ENCODE results near the gene RASGRF1. TPM values are rescaled to one million over a fixed set of nuclear protein-coding genes. Genes with fewer than 3 reads are reported as not detected.

The RASGRF1 gene
- total RNA-seq, 1 donor from 2014 or later, result 0.07 TPM

- H3K27me3 Mint-ChIP-seq (ENCODE audit: low read depth), result peaks cover 11% of the 10 kb centered on the region
- H3K9me3 Mint-ChIP-seq, result no peaks in the 10 kb centered on the region
- no peak for TF ChIP-seq CTCF (IDR thresholded peaks at IDR 0.05; ENCODE audit: unreplicated experiment)
- no peak overlapping the region for H3K27ac Mint-ChIP-seq
- no peak for DNase-seq (ENCODE audit: low spot score in 2 of 2, unreplicated experiment in 2 of 2)
- no peak overlapping the region for H3K4me3 Mint-ChIP-seq
- no peaks in the 10 kb centered on the region for H3K4me1 Mint-ChIP-seq
- no peaks in the 10 kb centered on the region for H3K36me3 Mint-ChIP-seq
Measured at GRCh38 chr15:79050341-79050740, 40.2 kb downstream of the RASGRF1 start.

GRCh38 chr15:79049416-79049815 is 41.2 kb downstream of the RASGRF1 start:
- H3K9me3 Mint-ChIP-seq, result no peaks in the 10 kb centered on the region
- DNase-seq (ENCODE audit: low spot score in 2 of 2, unreplicated experiment in 2 of 2), result no peak
- H3K36me3 Mint-ChIP-seq, result no peaks in the 10 kb centered on the region
- H3K4me1 Mint-ChIP-seq, result no peaks in the 10 kb centered on the region
- no peak overlapping the region for H3K27ac Mint-ChIP-seq
- TF ChIP-seq CTCF (IDR thresholded peaks at IDR 0.05; ENCODE audit: unreplicated experiment), result no peak
- H3K4me3 Mint-ChIP-seq, result no peak overlapping the region
- peaks cover 11% of the 10 kb centered on the region for H3K27me3 Mint-ChIP-seq (ENCODE audit: low read depth)

GRCh38 chr15:79047676-79048439 is 42.7 kb downstream of the RASGRF1 start:
- Mint-ChIP-seq H3K36me3 (no peaks in the 10 kb centered on the region), H3K27me3 (ENCODE audit: low read depth) (peaks cover 13% of the 10 kb centered on the region), H3K27ac (no peak overlapping the region), H3K9me3 (peaks cover 12% of the 10 kb centered on the region), H3K4me1 (no peaks in the 10 kb centered on the region), H3K4me3 (no peak overlapping the region)
- TF ChIP-seq CTCF (IDR thresholded peaks at IDR 0.05; ENCODE audit: unreplicated experiment), result no peak
- DNase-seq (ENCODE audit: low spot score in 2 of 2, unreplicated experiment in 2 of 2), result no peak

- Mint-ChIP-seq H3K4me1 (no peaks in the 10 kb centered on the region), H3K27me3 (ENCODE audit: low read depth) (peaks cover 10% of the 10 kb centered on the region), H3K36me3 (no peaks in the 10 kb centered on the region), H3K9me3 (peaks cover 13% of the 10 kb centered on the region), H3K4me3 (no peak overlapping the region), H3K27ac (no peak overlapping the region)
- no peak for DNase-seq (ENCODE audit: low spot score in 2 of 2, unreplicated experiment in 2 of 2)
- no peak for TF ChIP-seq CTCF (IDR thresholded peaks at IDR 0.05; ENCODE audit: unreplicated experiment)
Measured at GRCh38 chr15:79046691-79047404, 43.7 kb downstream of the RASGRF1 start.

- no peak for TF ChIP-seq CTCF (IDR thresholded peaks at IDR 0.05; ENCODE audit: unreplicated experiment)
- H3K27me3 Mint-ChIP-seq (ENCODE audit: low read depth), result peaks cover 8% of the 10 kb centered on the region
- no peaks in the 10 kb centered on the region for H3K4me1 Mint-ChIP-seq
- H3K9me3 Mint-ChIP-seq, result peaks cover 13% of the 10 kb centered on the region
- H3K4me3 Mint-ChIP-seq, result no peak overlapping the region
- H3K27ac Mint-ChIP-seq, result no peak overlapping the region
- no peaks in the 10 kb centered on the region for H3K36me3 Mint-ChIP-seq
- no peak for DNase-seq (ENCODE audit: low spot score in 2 of 2, unreplicated experiment in 2 of 2)
Measured at GRCh38 chr15:79045041-79045440, 45.5 kb downstream of the RASGRF1 start.

All from mesothelial cell of epicardium (in vitro differentiated cells).